AG04449 (cell line): ENCODE data around the gene C11orf91.
"Not testable (repeated sequence)": the region's sequence is repeated elsewhere in the genome, so short reads cannot be mapped to it uniquely, and the experiment has no call there.

Source experiments
- CTCF ChIA-PET: fragments of 350-600 bp; formaldehyde crosslinking; extraction: SDS; loops from one replicate; lab custom pipeline; 2021; ENCODE audit warnings: antibody characterized with exemption; lab: Yijun Ruan, JAX
- POLR2A ChIA-PET: fragments of 400-600, 350-600 bp; formaldehyde crosslinking; extraction: SDS; loops from one replicate; lab custom pipeline; 2020; ENCODE audit warnings: antibody characterized with exemption, inconsistent platforms; lab: Yijun Ruan, JAX
- DNase-seq: peaks from one replicate; pipeline ENCODE4 v3.0.0-alpha.2; 2010; ENCODE audit warnings: low read depth, low spot score
- H3K4me3 ChIP-seq: 2 replicates; pipeline ENCODE4 v1.5.1; 2011; ENCODE audit warnings: low read depth, mild to moderate bottlenecking, control low read depth, low read length
- TF ChIP-seq, protein P1 (sequence below): IDR thresholded peaks from one replicate; pipeline ENCODE4 v1.5.1; 2011; ENCODE audit warnings: mild to moderate bottlenecking, moderate library complexity, low read length, control low read depth, inconsistent platforms; ENCODE audit not compliant: insufficient read depth; ENCODE audit errors: missing control alignments

Gene C11orf91

DNA sequence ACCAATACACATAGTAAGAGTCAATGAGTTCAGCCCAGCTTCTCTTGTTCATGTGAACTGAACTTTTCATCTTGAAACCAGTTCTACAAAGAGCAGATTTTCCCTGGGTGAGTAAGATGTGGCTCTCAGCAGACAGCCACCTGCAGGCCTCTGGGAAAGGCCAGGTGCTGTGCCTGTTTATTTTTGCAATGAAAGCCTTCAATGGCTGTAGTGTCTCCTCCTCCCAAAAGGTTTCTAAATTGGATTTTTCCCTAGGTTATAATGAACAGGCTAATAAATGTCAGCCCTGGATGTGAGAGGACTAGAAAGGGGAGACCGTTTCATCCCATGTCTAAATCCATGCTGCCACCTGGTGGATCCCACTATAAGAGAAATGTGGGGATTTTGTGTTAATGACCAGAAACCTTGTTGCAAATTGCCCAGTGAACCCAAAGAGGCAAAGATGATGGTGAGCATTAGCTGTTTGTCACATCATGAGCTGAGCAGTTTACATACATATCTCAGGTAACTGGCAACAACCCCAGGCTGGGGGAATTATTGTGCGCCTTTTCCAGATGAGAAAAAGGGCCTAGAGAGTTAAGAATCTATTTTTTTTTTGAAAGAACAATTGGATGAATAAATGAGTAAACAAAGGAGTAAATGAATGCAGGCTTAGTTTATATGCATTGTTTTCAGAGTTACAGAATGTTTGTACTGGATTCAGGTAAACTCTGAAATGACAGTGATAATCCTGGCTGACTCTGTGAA lies 12.7 kb downstream of the C11orf91 start:
- DNase-seq = no peak
- TF ChIP-seq, protein P1, sequence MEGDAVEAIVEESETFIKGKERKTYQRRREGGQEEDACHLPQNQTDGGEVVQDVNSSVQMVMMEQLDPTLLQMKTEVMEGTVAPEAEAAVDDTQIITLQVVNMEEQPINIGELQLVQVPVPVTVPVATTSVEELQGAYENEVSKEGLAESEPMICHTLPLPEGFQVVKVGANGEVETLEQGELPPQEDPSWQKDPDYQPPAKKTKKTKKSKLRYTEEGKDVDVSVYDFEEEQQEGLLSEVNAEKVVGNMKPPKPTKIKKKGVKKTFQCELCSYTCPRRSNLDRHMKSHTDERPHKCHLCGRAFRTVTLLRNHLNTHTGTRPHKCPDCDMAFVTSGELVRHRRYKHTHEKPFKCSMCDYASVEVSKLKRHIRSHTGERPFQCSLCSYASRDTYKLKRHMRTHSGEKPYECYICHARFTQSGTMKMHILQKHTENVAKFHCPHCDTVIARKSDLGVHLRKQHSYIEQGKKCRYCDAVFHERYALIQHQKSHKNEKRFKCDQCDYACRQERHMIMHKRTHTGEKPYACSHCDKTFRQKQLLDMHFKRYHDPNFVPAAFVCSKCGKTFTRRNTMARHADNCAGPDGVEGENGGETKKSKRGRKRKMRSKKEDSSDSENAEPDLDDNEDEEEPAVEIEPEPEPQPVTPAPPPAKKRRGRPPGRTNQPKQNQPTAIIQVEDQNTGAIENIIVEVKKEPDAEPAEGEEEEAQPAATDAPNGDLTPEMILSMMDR = peak; percentile 63
- ChIA-PET CTCF (interaction anchor here (0.7 to 12.5 kb wide), 36 partner anchors 9 to 571 kb away, joined by 3 to 396 read pairs (median 4); partner anchors contain the start of genes C11orf91 and KIAA1549L), POLR2A (no interaction called here)
- H3K4me3 ChIP-seq = no peak overlapping the region

DNA sequence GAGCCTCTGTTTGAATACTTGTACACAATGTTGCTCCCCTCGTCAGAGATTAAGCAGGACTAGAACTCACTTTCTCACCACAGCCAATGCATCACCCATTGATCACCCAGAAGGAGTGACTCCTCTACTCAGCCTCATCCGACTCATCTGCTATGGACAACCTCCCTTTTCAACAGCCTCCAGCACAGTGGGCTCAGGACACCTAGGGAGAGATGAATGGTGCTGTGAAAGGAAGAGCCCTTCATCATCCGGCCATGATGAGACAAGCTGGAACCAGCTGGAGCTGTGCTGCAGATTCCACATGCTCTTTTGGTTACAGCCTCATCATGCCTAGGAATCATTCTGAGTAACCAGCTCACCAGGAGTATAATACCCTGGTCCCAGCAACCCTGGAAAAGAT lies 15.5 kb downstream of the C11orf91 start:
- no peak overlapping the region for H3K4me3 ChIP-seq
- ChIA-PET CTCF (interaction anchor here (0.9 to 12.5 kb wide), 9 partner anchors 13 to 518 kb away, joined by 3 to 396 read pairs (median 53); no protein-coding TSS in a partner anchor), POLR2A (no interaction called here)
- DNase-seq = no peak
- TF ChIP-seq, protein P1 = no peak

DNA sequence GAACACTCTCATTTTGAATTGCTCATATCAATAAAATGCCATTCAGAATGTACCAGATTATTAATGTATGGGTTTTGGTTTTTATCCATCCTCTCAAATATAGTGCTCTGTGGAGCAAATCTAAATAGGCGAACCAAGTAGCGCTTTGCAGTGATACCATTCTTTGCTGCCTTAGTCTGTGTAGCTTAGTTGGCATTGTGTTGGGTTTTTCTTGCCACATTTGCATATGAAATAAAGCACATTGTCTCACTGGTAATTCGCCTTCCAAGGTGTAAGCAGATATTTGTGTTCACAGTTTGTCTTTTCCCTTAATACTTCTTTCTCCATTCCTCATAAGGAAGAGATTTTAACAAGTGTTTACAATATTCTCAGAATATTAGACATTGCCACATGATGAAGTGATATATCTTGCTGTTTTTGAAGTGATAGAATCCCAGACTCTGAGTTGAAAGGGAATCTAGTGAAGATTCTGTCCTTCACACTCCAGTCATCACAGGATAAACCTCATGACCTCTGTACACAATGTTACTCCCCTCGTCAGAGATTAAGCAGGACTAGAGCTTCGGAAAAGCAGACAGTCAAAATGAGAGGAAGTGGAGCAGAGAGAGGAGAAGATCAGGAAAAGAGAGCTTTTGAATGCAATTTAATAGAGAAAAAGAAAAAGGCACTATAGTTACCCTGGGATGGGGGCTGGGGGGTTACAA lies 16.5 kb downstream of the C11orf91 start:
- CTCF ChIA-PET = interaction anchor here (0.9 to 12.5 kb wide), 8 partner anchors 12 to 330 kb away, joined by 3 to 396 read pairs (median 5); no protein-coding TSS in a partner anchor
- POLR2A ChIA-PET = no interaction called here
- TF ChIP-seq, protein P1 = no peak
- DNase-seq = no peak
- no peak overlapping the region for H3K4me3 ChIP-seq

DNA sequence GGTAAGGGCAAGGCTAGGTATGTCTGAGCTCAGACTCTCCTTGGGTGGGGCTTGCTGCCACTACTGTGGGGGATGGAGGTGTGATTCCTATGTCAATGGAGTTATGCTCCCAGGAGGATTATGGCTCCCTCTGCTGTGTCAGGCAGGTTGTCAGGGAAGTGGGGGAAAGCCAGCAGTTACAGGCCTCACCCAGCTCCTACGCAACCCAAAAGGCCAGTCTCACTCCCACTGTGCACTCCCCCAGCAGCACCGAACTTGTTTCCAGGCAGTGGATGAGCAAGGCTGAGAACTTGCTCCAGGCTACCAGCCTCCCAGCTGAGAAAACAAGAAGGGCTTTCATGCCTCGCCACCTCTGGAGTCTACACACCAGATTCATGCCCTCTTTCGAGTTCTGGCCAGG lies 18.2 kb downstream of the C11orf91 start:
- CTCF ChIA-PET = interaction anchor here (11.8 to 12.5 kb wide), 2 partner anchors 11 to 319 kb away, joined by 87 to 396 read pairs; no protein-coding TSS in a partner anchor

DNA sequence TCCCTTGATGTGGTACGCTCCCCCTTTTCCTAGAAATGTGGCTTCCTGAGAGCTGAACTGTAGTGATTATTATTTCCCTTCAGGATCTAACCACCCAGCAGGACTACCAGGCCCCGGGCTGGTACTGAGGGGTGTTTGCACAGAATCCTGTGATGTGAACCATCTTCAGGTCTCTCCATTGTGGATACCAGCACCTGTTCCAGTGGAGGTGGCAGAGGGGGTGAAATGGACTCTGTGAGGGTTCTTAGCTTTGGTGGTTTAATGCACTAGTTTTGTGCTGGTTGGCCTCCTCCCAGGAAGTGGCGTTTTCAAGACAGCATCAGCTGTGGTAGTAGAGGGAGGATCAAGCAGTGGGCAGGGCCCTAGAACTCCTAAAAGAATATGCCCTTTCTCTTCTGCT lies 18.6 kb downstream of the C11orf91 start:
- ChIA-PET CTCF (interaction anchor here (11.8 to 12.5 kb wide), 2 partner anchors 10 to 319 kb away, joined by 87 to 396 read pairs; no protein-coding TSS in a partner anchor), POLR2A (interaction anchor here (1.2 kb wide), 1 partner anchor 10 kb away, joined by 7 read pairs; no protein-coding TSS in a partner anchor)
- H3K4me3 ChIP-seq = no peak overlapping the region
- no peak for DNase-seq
- TF ChIP-seq, protein P1 = no peak

More for the DNA sequence above, 18.2 kb downstream of the C11orf91 start:
- POLR2A ChIA-PET = interaction anchor here (1.2 kb wide), 1 partner anchor 9 kb away, joined by 7 read pairs; no protein-coding TSS in a partner anchor
- TF ChIP-seq, protein P1 = peak; percentile 9
- no peak overlapping the region for H3K4me3 ChIP-seq
- DNase-seq = no peak

DNA sequence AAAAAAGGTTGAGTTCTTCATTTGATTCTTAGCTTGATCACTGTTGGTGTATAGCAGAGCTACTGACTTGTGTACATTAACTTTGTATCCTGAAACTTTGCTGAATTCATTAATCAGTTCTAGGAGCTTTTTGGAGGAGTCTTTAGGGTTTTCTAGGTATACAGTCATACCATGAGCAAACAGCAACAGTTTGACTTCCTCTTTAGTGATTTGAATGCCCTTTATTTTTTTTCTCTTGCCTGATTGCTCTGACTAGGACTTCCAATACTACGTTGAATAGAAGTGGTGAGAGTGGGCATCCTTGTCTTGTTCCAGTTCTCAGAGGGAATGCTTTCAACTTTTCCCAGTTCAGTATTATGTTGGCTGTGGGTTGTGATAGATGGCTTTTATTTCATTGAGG lies 22.0 kb downstream of the C11orf91 start:
- DNase-seq, POLR2A ChIA-PET, H3K4me3 ChIP-seq: not testable (repeated sequence)
- CTCF ChIA-PET = interaction anchor here (0.8 to 2.7 kb wide), 3 partner anchors 10 to 316 kb away, joined by 3 to 18 read pairs (median 6); no protein-coding TSS in a partner anchor
